ENCODE measurements around the gene FBXO9. TPM values are rescaled to one million over a fixed set of nuclear protein-coding genes. Genes with fewer than 3 reads are reported as not detected.

Gene FBXO9
- 100 to 1,000 TPM in 2 of 3 donors, 10 to 100 TPM in 1; 89.2 to 124 (median 107) TPM for polyA plus RNA-seq (ENCODE audit: insufficient read length in 3 of 3)
- long read RNA-seq, donor 1, partial matches to known transcripts = 0 of 6 reads
- long read RNA-seq, donor 1, other reads (novel, unspliced or antisense) = 6 of 6 reads
- long read RNA-seq, donor 2, partial matches to known transcripts = 0 of 11 reads
- long read RNA-seq, donor 2, other reads (novel, unspliced or antisense) = 10 of 11 reads
- long read RNA-seq, donor 3, partial matches to known transcripts = 0 of 6 reads
- long read RNA-seq, donor 3, other reads (novel, unspliced or antisense) = 6 of 6 reads
- long read RNA-seq, donor 4 = 0 reads
- long read RNA-seq, donor 5, partial matches to known transcripts = 0 of 6 reads
- long read RNA-seq, donor 5, other reads (novel, unspliced or antisense) = 6 of 6 reads
- long read RNA-seq, donor 6, partial matches to known transcripts = 5 of 6 reads
- long read RNA-seq, donor 6, other reads (novel, unspliced or antisense) = 0 of 6 reads
- long read RNA-seq, donor 7, partial matches to known transcripts = 0 of 6 reads
- long read RNA-seq, donor 7, other reads (novel, unspliced or antisense) = 5 of 6 reads
- long read RNA-seq, donor 8, partial matches to known transcripts = 11 of 11 reads
- long read RNA-seq, donor 8, other reads (novel, unspliced or antisense) = 0 of 11 reads
- long read RNA-seq, donor 9, partial matches to known transcripts = 12 of 19 reads
- long read RNA-seq, donor 9, other reads (novel, unspliced or antisense) = 6 of 19 reads
- long read RNA-seq, donor 10, partial matches to known transcripts = 6 of 13 reads
- long read RNA-seq, donor 10, other reads (novel, unspliced or antisense) = 7 of 13 reads
- long read RNA-seq, donor 11, partial matches to known transcripts = 14 of 14 reads
- long read RNA-seq, donor 11, other reads (novel, unspliced or antisense) = 0 of 14 reads
- long read RNA-seq, donor 12, partial matches to known transcripts = 10 of 19 reads
- long read RNA-seq, donor 12, other reads (novel, unspliced or antisense) = 7 of 19 reads
- long read RNA-seq, donor 13, partial matches to known transcripts = 0 of 5 reads
- long read RNA-seq, donor 13, other reads (novel, unspliced or antisense) = 5 of 5 reads
- long read RNA-seq, donor 14, partial matches to known transcripts = 24 of 36 reads
- long read RNA-seq, donor 14, other reads (novel, unspliced or antisense) = 12 of 36 reads
- long read RNA-seq, donor 15, partial matches to known transcripts = 19 of 27 reads
- long read RNA-seq, donor 15, other reads (novel, unspliced or antisense) = 8 of 27 reads
- long read RNA-seq, donor 16 = 0 reads

DNA sequence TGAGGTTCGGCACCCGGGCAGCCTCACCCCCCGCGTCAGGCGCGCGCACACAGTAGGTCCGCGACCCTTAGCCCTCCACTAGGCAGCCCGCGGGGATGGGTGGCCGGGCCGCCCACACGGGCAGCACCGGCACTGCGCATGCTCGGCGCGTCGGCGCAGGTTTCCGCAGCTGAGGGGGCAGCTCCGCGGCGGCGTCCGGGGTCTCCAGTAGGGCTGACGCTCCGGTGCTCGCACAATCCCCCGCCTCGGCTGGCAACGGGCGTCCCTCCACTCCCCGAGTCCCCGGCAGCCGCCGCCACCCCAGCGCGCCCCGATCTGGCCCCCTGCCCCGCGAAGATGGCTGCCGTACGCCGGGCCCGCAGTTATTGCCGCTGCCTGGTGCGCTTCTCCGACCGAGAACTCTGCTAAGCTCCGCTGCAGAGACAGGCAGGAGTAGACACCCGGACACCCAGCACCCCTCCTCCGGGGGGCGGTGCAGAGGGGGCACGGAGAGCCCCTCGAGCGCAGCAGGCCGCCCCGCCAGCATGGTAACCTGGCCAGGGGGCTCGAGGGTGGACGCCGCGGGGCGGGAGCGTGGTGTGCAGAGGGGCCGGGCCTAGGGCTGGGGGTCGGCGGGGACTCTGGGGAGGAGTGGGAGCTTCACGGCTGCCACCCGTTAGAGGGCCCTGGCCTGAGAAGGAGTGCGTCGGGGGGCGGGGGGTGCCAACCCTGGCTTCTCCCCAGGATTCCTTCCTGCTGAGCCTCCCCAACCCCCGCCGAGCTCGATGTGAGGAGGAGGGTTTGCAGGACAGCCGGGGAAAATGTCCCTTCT lies at the start of gene FBXO9:
Gene FBXO9, plus strand, starts transcription at position 139 of the 811 bp plus-strand sequence. Its CDS starts 386 bp downstream, at position 525.
- DNase-seq = peak; percentile 68

DNA sequence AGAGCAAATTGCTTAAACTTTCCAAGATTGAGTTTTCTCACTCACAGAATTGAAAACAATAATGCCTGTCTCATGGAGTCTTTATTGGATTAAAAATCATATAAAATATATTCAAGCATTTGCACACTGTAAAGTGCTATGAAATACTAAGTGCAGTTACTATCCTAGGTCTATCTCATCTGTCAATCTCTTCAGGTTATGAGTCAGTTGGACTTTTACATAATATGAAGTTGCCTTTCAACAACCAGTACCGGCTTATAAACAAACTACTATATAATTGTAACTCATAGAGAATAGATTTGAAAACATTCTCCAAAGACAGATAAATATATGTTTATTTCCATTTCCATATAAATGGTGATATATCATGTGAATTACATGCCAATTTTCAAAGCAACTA lies 49.7 kb upstream of the FBXO9 start:
- DNase-seq = no peak

DNA sequence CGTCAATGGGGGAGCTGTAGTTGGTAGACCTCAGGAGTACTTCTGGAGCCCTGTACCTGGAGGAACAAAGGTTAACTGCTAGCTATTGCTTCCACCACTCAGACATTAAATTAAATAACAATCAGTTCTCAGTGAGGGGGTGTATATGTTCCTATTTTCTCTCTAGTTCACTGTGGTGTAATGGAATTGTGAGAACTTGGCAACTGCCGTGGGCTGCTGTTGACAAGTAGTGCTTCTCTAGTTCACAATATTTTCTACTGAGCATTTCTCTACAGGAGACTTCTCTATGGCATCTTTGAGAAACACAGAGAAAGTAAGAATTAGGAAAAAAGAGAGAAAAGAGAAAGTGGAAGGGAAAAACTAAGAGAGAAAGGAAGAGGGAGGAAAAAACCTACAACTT lies 46.8 kb upstream of the FBXO9 start:
- DNase-seq = no peak

DNA sequence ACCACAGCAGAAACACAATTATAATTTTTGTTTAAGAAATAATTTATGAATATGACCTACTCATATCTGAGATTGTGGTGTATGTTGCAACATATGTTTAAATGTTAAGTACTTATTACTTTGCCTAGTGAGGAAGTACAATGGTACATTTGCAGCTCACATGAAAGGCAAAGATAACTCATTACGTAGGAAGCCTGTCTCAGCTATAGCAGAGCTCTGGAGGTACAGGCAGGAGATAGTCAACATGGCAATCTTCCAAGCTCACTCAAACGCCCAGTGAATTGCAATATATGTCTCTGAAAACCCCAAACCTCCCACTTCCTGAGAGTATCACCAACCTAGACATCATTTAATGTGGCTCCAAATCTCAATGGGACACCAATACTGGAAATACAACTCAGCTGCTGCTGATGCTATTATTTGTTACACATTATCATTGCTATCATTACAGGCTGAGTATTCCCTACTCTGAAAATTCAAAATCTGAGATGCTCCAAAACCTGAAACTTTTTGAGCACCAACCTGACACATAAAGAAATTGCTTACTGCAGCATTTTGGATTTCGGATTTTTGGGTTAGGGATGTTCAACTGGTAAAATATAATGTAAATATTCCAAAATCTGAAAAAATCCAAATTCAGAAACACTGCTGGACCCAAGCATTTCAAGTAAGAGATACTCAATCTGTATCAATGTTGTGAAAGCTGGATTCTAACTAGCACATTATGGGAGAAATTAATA lies 45.0 kb upstream of the FBXO9 start:
- no peak for DNase-seq

DNA sequence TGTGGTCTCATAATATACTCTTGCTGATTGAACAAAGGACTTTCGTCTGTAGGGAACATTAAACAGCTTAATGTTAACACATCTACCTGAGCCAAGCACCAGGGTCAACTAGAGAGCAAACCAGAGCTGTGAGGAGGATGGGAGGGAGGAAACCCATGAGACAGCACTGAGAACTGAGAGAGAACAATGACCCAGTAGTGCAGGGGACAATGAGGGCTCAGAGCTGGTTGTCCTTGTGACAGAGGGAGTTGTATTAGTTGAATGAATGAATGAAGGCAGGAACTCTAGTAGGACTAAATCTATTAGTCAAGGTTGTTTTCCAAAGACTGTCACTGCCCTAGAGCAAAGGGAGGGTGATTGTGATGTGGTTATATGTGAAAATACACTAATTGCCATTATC lies 41.9 kb upstream of the FBXO9 start:
- no peak for DNase-seq

DNA sequence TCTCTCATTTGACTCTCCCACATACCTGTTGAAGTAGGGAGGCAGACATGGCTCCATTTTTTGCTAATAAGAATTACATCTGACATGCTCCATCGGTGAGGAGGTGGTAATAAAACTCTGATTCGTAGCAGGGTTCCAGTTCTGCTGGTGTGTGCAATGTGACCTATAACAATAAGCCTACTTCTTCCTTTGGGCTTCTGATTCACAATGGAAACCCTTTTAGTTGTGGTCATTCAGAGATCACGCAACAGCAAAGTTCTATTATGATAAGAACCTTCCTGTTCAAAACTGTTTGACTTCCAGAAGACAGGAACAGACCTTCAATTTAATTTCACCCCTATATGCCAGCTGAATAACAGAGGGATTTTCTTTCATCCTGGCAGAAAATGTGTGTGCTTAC lies 38.7 kb upstream of the FBXO9 start:
- DNase-seq = no peak

DNA sequence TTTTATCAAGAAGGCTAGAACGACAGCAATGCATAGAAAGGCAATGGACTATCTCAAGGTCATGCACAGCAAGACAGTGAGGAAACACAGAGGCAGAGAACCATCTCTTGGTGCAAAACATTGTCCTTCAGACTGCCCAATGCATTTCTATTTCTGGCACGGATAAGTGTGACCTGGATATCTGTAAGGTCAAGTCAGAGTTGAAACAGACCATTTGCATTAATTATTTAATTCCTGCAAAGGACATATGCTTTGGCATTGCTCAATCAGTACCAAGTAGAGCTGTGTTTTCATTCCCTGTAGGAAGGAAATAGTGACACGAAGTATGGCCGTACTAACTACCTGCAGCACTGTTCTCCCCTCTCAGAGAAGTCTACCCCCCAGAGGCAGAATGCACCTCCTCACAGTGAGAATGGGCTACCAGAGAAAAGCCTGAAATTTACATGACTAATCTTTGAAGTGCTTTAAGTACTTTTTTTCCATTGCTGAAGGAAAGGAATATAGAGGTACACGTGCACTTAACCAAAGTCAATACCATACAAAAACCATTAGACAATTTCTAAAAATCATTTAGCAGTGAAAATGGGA lies 38.0 kb upstream of the FBXO9 start:
- no peak for DNase-seq

DNA sequence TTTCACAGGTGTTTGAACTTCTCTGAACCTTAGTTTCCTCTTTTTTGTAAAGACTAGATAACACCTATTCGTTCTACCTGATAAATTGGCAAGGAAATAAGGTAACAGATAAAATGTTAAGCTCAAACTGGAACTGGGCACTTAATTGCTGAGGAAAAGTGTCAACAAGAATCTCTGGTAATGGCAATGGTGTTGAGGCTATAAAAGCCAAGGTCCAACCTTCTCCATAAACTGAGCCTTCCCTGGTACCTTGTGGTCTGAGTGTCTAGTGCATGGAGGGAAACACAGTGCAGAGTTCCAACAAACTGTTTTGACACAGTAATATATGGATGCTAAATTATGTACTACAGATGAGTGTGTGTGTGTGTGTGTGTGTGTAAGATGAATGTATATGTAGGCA lies 36.7 kb upstream of the FBXO9 start:
- no peak for DNase-seq

DNA sequence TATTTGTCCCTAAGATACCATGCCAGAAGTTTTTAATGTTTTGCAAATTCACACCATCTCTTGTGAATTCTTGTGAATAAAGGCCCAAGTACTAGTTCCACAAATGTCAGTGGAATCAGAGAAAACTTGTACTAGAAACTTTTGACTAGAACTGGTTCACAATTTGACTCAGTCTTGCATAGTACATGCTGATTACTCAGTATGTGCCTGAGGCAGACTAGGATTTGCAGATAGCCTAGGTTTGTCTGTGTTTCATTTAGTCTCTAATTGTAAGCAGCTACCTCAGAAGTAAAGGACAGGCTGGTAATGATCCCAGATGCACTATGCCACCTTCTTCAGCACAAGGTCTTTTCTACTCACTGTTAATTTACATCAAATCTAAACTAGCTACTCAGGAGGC lies 35.9 kb upstream of the FBXO9 start:
- no peak for DNase-seq

DNA sequence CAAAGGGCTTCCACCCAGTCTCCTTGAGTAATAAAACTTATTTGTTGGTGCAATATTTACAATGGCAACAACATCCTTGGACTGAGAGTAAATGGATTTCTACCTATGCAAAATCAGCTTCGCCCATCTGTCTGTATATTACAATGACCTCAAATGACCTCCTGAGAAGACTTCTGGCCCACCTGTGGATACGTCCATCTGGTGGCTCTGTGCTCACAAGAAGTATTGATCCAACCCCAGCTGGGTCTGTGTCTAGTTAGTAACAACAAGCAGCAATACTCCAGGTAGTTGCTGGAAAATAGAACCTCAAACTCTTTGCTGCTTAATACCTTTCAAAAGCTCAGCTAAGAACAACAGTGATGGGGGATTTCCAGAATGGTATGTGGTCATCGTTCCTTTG lies 35.4 kb upstream of the FBXO9 start:
- DNase-seq = no peak

DNA sequence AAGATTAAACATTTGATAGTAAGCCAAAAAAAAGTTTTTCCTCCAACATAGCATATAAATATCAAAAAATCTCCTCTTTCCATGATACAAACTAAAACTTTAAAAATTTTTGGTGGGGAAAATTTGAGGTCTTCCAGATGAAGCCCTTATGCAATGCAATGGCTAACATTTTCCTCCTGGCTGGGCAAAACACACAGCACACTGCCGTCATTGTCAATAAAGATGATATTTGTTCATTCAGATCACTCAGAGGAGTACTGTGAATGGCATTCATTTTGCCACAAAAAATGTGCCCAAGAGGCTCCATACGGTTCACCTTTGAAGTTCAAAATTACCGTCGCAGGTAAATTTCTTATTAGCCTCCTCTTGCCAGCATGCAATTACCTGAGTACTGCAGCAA lies 33.9 kb upstream of the FBXO9 start:
- no peak for DNase-seq

DNA sequence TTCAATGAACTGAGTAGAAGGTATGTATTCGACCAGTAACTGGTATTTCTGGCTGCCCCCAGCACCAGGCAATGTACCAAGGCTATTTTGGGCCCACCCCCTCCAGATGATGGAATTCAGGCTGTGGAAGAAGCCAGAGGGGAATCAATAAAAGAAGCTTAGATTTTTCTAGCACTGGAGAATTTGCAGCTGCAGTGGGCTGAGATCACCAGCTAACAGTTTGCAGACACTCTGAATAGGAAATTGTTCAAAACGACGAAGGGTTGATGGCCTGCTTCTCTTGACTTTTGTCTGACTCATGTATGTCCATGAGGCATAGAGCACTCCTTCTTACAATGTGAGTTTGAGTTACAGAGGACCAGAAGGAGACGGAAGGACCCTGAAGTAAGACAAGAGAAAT lies 32.4 kb upstream of the FBXO9 start:
- DNase-seq = no peak

DNA sequence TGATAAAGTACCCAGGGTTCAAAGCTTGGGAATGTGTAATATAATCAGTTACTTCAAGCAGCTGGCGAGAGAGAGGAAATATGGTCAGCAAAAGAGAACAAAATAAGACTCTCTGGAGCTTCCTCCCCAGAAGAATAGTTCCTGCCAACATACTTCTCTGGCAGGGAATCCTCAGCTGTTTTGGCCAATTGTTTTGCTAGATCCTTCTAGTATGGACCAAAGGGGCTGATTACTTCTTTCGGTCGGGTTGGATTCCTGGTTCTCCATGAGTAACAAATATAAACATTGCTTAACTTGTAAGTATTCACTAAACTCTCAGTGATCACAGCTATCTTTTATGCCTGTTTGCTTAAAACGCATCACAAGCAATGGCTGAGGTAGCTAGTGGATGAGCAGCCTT lies 31.4 kb upstream of the FBXO9 start:
- DNase-seq = no peak

DNA sequence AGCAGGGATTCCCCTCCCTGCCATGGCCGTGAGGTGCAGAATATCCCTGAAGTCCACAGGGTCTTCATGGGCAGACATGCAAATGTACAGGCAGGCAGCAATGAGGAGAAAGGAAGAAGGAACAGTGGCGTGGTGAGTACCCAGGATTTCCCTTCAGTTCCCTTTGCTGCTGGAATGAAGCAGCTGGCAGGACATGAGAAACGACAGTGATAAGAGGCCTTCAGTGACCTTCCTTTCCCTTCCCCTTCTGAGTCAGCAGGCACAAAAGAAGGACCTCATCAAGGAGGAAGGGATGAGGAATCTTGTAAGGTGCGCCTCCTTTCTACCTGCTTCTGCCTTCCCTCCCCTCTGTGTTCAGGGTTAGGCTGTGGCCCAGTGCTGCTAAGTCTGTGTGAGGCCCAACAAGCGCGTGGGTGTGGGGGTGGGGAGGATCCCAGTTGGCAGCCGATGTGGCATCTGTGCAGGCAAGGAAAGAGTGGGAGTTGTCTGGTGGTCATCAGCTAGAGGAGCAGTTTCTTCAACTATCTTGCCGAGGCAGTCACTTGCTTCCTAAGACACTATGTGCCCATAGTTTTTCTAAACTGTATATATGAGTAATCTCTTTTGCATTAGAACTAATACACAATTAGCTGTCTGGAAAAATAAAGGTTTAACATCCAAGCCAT lies 29.5 kb upstream of the FBXO9 start:
- no peak for DNase-seq

DNA sequence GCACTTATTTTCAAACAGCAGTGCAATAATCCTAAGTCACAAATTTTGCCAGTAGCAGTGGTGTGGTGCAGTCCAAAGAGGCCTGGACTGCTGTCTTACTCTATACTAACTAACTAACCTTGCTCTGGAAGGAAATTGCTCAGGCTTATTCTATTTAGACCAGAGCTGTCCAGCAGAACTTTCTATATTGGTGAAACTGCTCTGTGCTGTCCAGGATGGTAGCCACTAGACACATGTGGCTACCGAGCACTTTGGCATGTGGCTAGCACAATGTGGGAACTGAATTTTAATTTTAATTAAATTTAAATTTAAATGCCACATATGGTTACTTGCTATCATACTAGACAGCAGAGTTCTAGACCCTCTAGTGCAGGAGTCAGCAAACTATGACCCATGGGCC lies 27.1 kb upstream of the FBXO9 start:
- no peak for DNase-seq

DNA sequence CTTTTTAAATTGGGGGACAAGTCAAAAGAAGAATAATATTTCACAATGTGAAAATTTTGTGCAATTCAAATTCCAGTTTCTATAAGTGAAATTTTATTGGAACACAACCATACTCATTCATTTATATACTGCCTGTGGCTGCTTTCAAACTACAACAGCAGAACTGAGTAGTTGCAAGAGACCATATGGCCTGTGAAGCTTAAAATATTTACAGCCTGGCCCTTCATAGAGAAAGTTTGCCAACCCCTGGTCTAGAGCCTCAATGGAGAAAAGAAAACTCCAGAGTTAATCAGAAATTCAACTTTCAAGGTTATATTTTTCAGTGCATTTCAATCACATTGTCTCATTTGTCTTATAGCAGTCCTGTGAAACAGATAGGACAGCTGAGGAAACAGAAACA lies 26.6 kb upstream of the FBXO9 start:
- DNase-seq = no peak

DNA sequence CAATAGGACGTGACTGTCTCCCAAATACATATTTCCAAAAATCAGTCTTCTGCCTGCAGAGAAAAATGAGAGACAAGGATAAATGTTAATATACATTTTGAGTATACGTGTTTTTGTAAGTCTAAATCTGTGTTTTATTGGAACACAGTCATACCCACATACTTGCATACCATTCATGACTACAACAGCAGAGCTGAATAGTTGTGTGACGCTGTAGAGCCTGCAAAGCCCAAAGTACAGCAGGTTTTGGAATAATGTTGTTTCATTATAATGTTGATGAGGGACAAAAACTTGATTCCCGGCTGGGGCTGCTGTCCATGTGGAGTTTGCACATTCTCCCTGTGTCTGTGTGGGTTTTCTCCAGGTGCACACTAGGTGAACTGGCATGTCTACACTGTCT lies 23.8 kb upstream of the FBXO9 start:
- DNase-seq = no peak

DNA sequence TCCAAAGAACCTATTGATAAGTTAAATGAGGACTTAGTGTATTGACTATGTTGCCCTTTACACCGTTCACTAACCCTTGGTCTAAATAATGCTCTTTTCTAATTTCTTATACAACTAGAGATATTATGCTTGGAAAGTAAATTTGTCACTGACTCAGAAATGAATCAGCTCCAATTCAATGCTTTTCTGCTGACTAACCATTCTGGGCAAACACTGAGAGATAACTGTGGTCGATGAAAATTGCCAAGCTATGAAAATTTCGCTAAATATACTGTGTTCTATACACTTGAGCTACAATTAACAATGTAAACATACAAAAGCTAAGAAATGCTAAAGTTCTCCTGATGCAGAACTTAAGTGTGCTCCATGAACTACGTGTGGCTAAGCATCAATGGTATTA lies 23.1 kb upstream of the FBXO9 start:
- no peak for DNase-seq

DNA sequence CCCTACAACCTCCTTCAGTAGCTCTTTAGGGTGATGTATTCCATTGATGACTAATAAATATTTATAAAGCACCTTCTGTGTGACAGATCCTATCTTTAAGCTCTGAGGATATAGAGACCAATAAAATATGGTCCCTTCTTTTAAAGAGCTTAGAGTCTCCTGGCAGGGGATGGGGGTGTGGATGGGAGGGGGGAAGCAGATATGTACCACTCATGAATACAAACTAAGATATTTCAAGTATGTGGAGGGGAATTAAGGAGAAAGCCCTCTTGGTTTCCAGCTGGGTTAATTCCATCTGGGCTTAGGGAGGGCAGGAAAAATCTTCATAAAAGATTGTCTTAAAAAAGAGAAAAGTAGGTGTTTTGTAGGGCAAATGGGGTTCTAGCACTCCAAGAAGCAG lies 21.6 kb upstream of the FBXO9 start:
- DNase-seq = no peak

DNA sequence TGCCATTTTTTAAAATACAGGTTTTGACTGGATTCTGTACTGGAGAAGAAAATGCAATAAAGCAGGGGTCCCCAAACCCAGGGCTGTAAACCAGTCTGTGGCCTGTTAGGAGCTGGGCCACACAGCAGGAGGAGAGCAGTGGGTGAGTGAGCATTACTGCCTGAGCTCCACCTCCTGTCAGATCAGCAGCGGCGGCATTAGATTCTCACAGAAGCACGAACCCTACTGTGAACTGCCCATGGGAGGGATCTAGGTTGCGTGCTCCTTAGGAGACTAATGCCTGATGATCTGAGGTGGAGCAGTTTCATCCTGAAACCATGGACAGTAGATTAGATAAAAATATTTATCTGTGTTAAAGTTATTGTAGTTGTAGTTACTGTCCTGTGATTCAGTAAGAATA lies 21.1 kb upstream of the FBXO9 start:
- no peak for DNase-seq
